A673 (cell line): ENCODE data around the gene ZBED3.
"Not testable (repeated sequence)": the region's sequence is repeated elsewhere in the genome, so short reads cannot be mapped to it uniquely, and the experiment has no call there.

Experiments used
- EZH2 ChIP-seq: fragments of 200-600 bp; sonication (generic); IDR thresholded peaks from 2 replicates; pipeline ENCODE4 v1.6.1; 2017; ENCODE audit warnings: borderline replicate concordance, low read depth, mild to moderate bottlenecking, mixed read lengths, antibody characterized with exemption, low read length; ENCODE audit not compliant: poor library complexity, severe bottlenecking
- TF ChIP-seq, protein P1 (sequence below): fragments of 300-800, 200-600 bp; sonication (generic); conservative IDR thresholded peaks from 2 replicates; pipeline ENCODE4 v1.5.1; 2017; ENCODE audit warnings: low read depth, mild to moderate bottlenecking, antibody characterized with exemption, low read length, moderate library complexity, mixed read lengths

DNA sequence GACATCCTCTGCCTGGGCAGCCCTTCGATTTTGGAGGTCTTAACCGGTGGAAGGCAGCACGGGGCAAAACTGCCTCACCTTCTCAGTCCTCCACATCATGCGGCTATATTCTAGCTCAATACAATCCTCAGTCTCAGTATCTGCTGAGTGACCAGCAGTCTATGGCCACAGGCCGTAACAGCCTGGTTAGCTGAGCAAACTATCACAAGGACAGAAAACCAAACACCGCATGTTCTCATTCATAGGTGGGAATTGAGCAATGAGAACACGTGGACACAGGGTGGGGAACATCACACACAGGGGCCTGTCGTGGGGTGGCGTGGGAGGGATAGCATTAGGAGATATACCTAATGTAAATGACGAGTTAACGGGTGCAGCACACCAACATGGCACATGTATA, 6.6 kb downstream of the ZBED3 start:
- TF ChIP-seq, protein P1, sequence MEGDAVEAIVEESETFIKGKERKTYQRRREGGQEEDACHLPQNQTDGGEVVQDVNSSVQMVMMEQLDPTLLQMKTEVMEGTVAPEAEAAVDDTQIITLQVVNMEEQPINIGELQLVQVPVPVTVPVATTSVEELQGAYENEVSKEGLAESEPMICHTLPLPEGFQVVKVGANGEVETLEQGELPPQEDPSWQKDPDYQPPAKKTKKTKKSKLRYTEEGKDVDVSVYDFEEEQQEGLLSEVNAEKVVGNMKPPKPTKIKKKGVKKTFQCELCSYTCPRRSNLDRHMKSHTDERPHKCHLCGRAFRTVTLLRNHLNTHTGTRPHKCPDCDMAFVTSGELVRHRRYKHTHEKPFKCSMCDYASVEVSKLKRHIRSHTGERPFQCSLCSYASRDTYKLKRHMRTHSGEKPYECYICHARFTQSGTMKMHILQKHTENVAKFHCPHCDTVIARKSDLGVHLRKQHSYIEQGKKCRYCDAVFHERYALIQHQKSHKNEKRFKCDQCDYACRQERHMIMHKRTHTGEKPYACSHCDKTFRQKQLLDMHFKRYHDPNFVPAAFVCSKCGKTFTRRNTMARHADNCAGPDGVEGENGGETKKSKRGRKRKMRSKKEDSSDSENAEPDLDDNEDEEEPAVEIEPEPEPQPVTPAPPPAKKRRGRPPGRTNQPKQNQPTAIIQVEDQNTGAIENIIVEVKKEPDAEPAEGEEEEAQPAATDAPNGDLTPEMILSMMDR: not testable (repeated sequence)
- TF ChIP-seq EZH2: not testable (repeated sequence)
